NB4 (cell line): ENCODE measurements around the gene CPLX1.

Source experiments
- CTCF ChIP-seq: IDR thresholded peaks from one replicate; pipeline ENCODE4 v1.5.1; 2012; ENCODE audit warnings: low read depth, low read length
- POLR2A ChIP-seq: IDR thresholded peaks from 2 replicates; pipeline ENCODE4 v1.6.1; 2011; ENCODE audit warnings: mild to moderate bottlenecking; ENCODE audit not compliant: insufficient read length; ENCODE audit errors: extremely low read depth

GRCh38 chr4:763191-763810, 62.6 kb downstream of the CPLX1 start:
- no peak for TF ChIP-seq POLR2A
- no peak for TF ChIP-seq CTCF
